DMS53 treated with DMSO at 0.1 percent for 48 hours (cell line): ENCODE measurements around the gene KATNBL1.
"Not testable (repeated sequence)": the region's sequence is repeated elsewhere in the genome, so short reads cannot be mapped to it uniquely, and the experiment has no call there.

Experiments used
- DNase-seq: peaks from one replicate; lab custom pipeline; 2025; ENCODE audit not compliant: unreplicated experiment; lab: John Stamatoyannopoulos, UW

Gene KATNBL1

DNA sequence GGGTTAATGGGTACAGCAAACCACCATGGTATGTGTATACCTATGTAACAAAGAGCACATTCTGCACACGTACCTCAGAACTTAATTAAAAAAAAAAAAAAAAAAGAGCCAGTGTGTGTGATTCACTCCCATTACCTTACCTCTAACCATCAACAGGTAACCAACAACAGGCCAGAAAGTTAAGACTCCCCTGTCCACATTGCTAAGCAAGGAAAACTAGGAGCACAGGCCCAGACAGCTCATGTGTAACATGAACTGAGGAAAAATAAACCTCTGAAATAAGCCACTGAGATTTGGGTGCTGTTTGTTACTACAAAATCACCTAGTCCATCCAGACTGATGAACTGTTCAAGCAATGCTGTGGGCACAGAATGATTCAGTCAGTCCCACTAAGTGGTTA is 6.0 kb downstream of the KATNBL1 start:
- DNase-seq: no peak

DNA sequence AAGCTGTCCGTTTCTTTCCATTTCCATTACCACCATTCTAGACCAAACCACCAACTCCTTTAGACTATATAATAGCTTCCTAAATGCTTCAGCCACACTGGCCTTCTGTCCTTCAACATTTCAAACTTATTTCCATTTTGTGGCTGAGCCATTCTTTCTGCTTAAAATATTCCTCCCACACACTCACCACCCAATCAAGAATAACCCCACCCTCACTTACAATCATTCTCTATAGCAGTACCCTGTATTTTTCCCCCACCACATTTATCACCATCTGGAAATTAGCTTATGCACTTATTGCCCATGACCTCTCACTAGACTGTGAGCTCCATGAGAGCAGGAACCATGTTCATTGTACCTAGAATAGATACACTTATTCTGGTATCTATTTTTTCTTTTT is 6.6 kb downstream of the KATNBL1 start:
- DNase-seq: no peak

GRCh38 chr15:34193272-34193671 is 16.6 kb downstream of the KATNBL1 start:
- DNase-seq: not testable (repeated sequence)

- DNase-seq: no peak
Measured at GRCh38 chr15:34188711-34189110, 21.2 kb downstream of the KATNBL1 start.

DNA sequence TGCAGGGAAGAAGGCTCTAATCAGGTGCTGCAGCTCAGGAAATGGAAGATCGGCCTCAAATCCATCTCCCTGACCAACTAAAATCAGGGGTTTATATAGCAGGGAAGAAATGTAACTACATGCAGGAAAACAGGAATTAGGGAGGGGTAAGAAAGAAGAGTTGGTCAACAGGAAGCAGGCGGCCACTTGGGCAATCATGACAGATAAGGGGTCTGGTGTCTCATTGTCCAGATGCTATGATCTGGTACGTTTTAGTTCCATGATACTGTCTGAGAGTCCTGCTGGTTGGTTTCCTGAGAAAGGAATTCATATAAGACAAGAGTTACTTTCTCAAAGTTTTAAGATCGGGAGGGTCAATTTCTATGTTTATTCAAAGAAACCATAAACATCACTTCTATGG is 24.2 kb downstream of the KATNBL1 start:
- no peak for DNase-seq

GRCh38 chr15:34182942-34183341 is 27.0 kb downstream of the KATNBL1 start:
- DNase-seq: no peak

DNA sequence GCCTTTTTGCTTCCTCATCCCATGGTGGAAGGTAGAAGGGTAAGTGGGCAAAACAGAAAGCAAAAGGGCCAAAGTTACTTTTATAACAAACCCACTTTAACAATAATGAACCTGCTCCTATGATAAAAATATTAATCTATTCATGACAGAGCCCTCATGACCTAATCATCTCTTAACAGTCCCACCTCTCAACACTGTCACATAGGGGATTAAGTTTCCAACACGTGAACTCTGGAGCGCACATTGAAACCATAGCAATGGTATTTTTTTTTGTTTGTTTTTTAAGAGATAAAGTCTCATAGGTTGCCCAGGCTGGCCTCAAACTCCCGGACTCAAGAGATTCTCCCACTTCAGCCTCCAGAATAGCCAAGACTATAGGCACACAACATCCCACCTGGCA is 30.7 kb downstream of the KATNBL1 start:
- DNase-seq: no peak

- DNase-seq: peak; percentile 2
Measured at GRCh38 chr15:34165987-34166573, 43.8 kb downstream of the KATNBL1 start.

DNA sequence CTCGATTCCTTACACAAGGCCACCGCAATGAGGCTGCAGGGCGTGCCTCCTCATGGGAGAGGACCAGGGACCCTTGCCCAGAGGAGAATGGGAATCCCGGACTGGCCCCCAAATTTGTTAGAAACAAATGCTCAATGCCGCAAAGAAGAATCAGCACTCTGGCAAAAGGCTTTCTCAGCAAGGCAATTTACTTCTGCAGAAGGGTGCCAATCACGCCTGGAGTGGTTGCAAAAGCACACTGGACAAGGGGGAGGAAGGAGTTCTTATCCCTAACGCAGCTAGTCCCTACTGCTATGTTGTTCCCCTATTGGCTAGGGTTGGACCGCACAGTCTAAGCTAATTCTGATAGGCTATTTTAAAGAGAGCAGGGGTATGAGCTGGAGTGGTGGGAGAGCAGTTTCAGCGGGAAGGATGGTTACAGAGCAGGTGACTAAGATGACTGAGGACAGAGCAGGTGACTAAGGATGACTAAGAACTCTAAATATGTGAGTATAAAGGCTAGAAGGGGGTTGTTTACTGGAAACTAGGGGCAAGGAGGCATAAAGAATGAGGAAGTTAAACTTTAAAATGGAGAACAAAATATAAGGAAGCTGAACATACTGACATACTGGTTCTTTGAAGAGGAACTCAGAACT is 48.5 kb downstream of the KATNBL1 start:
- DNase-seq: no peak

DNA sequence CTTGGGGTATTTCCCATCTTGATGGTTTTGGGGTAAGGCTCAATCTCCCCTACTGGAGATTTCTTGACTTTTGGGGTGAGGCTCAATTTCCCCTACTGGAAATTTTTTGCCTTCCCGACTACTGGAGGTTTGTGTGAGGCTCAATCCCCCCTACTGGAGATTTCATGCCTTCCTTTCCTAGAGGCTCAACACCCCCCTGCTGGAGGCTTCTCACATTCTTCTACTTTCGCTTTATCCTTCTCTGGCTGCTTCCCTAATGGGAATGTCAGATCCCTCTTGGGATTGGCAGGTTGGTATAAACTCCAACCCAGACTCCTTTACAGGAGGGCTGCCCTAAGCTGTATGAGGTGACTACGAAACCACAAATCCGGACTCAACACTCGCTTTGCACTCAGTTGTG is 49.2 kb downstream of the KATNBL1 start:
- DNase-seq: no peak

DNA sequence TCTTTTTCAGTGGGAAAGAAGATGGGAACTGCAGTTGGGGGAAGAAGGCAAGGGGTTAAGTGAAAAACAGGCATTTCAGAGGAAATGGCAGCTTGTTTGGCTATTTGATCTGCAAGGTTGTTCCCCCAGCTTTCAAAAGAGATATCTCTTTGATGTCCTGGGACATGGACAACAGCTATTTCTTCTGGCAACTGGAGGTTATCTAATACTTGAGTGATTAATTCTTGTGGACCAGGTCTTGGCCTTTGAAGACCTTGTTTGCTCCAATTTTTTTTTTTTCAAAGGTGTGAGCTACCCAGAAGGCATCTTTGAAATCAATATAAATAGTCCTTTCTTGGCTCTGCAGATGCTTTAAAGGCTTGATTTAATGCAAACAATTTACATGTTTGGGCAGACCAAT is 51.5 kb downstream of the KATNBL1 start:
- DNase-seq: no peak

GRCh38 chr15:34155859-34156258 is 54.0 kb downstream of the KATNBL1 start:
- DNase-seq: no peak

DNA sequence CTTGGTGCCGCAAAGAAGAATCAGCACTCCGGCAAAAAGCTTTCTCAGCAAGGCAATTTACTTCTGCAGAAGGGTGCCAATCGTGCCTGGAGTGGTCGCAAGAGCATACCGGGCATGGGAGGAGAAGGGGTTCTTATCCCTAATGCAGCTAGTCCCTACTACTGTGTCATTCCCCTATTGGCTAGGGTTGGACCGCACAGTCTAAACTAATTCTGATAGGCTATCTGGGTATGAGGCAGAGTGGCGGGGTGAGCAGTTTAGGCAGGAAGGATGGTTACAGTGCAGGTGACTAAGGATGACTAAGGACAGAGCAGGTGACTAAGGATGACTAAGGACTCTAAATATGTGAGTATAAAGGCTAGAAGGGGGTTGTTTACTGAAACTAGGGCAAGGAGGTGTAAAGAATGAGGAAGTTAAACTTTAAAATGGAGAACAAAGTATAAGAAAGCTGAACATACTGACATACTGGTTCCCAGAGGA is 55.1 kb downstream of the KATNBL1 start:
- DNase-seq: peak; percentile 1

GRCh38 chr15:34147371-34148140 is 62.3 kb downstream of the KATNBL1 start:
- DNase-seq: peak; percentile 34

GRCh38 chr15:34133511-34133910 is 76.4 kb downstream of the KATNBL1 start:
- DNase-seq: no peak

DNA sequence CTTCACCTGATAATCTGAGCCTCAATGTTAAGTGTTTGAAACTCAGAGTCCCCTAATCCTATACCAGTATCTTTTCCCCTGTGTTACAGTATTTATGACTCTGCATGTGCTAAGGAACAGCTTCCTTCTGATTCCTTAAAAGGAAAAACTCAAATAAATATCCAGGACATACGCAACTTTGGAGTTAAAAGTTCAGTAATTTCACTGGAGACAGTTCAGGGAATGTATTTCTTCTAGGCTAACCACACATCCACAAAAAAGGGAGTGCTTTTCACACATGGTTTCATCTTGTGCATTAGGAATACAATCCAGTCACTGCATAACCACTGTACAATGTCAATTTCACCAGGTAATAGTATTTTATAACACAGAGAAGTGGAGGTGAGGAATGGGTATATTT is 77.0 kb downstream of the KATNBL1 start:
- DNase-seq: no peak

DNA sequence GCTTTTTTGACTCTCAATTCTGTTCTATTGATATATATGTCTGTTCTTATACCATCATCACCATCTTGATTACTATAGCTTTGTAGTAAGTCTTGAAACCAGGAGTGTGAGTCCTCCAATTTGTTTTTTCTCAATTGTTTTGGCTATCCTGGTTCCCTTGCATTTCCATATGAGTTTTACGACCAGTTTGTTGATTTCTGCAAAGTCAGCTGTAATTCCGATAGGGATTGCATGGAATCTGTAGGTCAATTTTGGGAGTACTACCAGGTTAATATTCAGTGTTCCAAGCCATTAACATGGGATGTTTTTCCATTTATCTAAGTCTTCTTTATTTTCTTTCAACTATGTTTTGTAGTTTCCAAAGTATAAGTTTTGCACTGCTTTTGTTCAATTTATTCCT is 81.0 kb downstream of the KATNBL1 start:
- no peak for DNase-seq

- no peak for DNase-seq
Measured at GRCh38 chr15:34126522-34126921, 83.4 kb downstream of the KATNBL1 start.

DNA sequence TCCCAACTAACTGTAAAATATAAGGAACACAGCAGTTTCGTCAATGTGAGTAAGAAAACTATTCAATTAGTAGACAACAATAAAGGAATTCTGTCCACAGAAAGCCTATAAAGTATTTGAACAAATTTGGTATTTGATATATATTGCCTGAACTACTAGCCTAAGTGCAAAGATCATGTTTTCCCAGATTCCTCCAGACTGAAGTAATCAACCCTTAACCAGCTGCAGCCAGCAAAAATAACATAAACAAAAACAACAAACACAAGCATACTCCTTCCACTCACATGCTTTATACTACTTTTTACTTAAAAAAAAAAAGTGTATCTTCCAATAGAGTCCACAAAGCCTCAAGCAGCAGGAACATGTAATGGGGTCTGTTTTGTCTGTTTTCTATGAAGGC is 84.0 kb downstream of the KATNBL1 start:
- no peak for DNase-seq

DNA sequence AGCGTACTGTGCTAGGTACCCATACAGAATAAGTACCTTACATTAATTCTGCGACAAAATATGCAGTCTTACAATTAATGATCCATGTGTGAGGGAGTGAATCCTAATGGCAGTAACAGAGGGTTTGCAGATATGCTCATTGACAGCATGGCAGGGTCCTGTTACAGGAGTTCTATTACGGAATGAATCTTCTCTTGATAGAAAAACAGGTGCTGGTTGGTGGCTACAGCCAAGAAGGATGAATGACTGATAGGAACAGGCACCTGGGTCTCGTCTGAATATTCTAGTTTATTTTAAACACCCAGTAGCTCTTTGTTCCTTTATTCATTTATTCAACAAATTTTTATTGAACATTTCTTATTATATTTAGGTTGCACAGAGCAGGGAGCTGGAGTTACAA is 85.2 kb downstream of the KATNBL1 start:
- no peak for DNase-seq

DNA sequence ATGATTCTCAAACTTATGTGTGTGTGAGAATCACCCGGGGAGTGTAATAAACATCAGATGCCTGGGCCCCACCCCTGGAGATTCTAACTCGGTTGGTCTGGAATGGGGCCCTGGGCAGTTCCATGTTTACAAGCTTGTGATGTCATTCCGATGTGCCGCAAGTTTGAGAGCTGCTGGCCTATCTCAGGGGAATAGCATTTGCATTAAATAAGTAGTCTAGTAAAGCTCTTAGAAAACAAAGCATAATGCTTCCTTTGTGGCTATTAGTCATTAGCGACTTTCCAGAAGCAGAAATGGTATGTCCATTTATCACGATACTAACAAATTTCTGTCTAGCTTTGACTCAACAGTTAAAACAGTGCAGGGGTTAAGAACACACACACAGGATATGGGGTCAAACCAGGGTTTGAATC is 87.1 kb downstream of the KATNBL1 start:
- no peak for DNase-seq

GRCh38 chr15:34121786-34122185 is 88.1 kb downstream of the KATNBL1 start:
- not testable (repeated sequence) for DNase-seq
